Ovary (tissue), 9 donors: ENCODE measurements around the gene GASK1A. TPM values are rescaled to one million over a fixed set of nuclear protein-coding genes. Genes with fewer than 3 reads are reported as not detected.

Source experiments
- DNase-seq, 5 donors: peaks; one replicate each; pipeline ENCODE4 v3.0.0-alpha.2; 2019 to 2020
- H3K27ac ChIP-seq, 2 donors: fragments of 200-600 bp; one replicate each; pipeline versions ENCODE4 v1.5.1 to v1.8.0; 2019 to 2022
- H3K27me3 ChIP-seq: fragments of 200-600 bp; one replicate; pipeline ENCODE4 v1.8.0; 2022
- H3K36me3 ChIP-seq: fragments of 200-600 bp; sonication (generic); one replicate; pipeline ENCODE4 v1.5.1; 2019
- H3K4me1 ChIP-seq: one replicate; pipeline ENCODE4 v1.8.1; 2013; ENCODE audit warnings: mild to moderate bottlenecking, moderate library complexity; ENCODE audit not compliant: insufficient read depth
- H3K4me3 ChIP-seq: fragments of 200-600 bp; sonication (generic); one replicate; pipeline ENCODE4 v1.5.1; 2017
- H3K9me3 ChIP-seq, 2 donors: fragments of 200-600 bp in 1 of 2; sonication (generic) in 1 of 2; one replicate each; pipeline versions ENCODE4 v1.5.1 to v1.8.1; 2013 to 2019; ENCODE audit warnings: mild to moderate bottlenecking in 1 of 2, moderate library complexity in 1 of 2
- CTCF ChIP-seq, 3 donors: fragments of 450-650 bp in 2 of 3; fragments of 200-600 bp in 1 of 3; IDR thresholded peaks; one replicate each; pipeline versions ENCODE4 v1.5.1 to v1.8.0; 2016 to 2022; ENCODE audit warnings: antibody characterized with exemption in 3 of 3, mild to moderate bottlenecking in 1 of 3
- EP300 ChIP-seq: sonication (generic); formaldehyde crosslinking; IDR thresholded peaks from one replicate; pipeline ENCODE4 v1.6.1; 2017; ENCODE audit warnings: antibody characterized with exemption
- POLR2A ChIP-seq: fragments of 450-650 bp; IDR thresholded peaks from one replicate; pipeline ENCODE4 v1.6.1; 2017; ENCODE audit warnings: antibody characterized with exemption, mild to moderate bottlenecking, moderate library complexity
- WGBS, 3 donors: extraction: QIAGEN DNeasy Blood & Tissue Kit in 1 of 3; methylation state at CpG; one replicate each; pipeline versions ENCODE4 v1.1.5 to v1.1.7; 2013 to 2017; 5-methylcytosine and 5-hydroxymethylcytosine counted together
- intact Hi-C, 4 donors: fragments of 100-400 bp; cut with DNase I; formaldehyde crosslinking; loops; one replicate each; pipeline versions ENCODE4 v1.11.0 to v1.15.1; 2022 to 2023
- polyA plus RNA-seq, 2 donors: library from polyadenylated mRNA; stranded (reverse); fragments of 200-250 nt in 1 of 2; fragments of 350-450 nt in 1 of 2; fragmentation: Illumina TruSeq in 1 of 2; extraction: RNeasy Lipid Tissue Mini Kit (QIAGEN cat#74804) in 1 of 2; gene quantifications; one replicate each; pipeline ENCODE4 v1.2.3, GENCODE V29; 2013 to 2014
- total RNA-seq, 7 donors: library from RNA; depleted of rRNA in 2 of 7; stranded (reverse); fragments of >200 nt in 2 of 7; fragmentation: NEBNext Ultra II Directional in 3 of 7; extraction: Animal tissue kit (Norgen Biotek cat#: 25700) in 3 of 7; gene quantifications; one replicate each; pipeline versions ENCODE4 v1.1.0 to v1.2.4, GENCODE V29; 2016 to 2023
- donor health status: DM: no; HTN: no; CAD: no; lungs with moderate emphysema.
- donor health status: DM: no; HTN: no; CAD: no.
- donor health status: Bipolar disorder and iron deficiency.
- donor health status: DM: yes; HTN: yes; CAD: no.
- donor health status: DM: no; HTN: no; CAD: no.
- donor health status: DM: yes; HTN: yes; CAD: no.

GASK1A gene
- total and polyA plus RNA-seq, 9 donors, result 5.4 to 41.3 (median 19.4) TPM

DNA sequence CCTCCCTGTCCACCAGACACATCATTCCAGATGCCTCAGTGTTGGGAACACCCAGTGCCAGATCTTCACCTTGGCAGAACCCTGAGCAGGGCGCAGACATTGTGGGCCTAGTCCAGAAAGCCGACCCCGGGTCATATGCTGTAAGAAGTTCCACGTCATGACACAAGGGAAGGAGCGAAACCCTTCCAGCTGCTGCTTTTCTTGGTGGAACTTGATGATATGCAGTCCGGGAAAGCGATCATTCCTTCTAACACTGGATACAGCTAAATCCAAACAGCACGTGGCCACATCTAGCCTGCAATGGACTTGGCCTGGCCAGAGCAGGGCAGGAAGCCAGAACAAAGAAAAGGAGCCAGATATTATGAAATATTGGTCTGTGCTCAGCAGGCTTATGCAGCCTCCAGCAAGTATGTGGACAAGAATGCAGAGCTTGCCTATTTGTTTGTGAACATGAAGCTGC is 22.0 kb downstream of the GASK1A start:
- DNase-seq, result peak; percentile 93 to 96 (median 93)
- 6 to 8% (median 7%) methylated on average over 8 of the region's 8 CpGs for WGBS, 3 donors
- no peaks in the 10 kb centered on the region for H3K9me3 ChIP-seq
- H3K36me3 ChIP-seq, result no peaks in the 10 kb centered on the region
- intact Hi-C loops, result no loop called here
- H3K27ac ChIP-seq, result peak overlapping the region; percentile 14 to 84
- no peak overlapping the region for H3K4me3 ChIP-seq
- H3K4me1 ChIP-seq, result peaks cover 27% of the 10 kb centered on the region
- no peaks in the 10 kb centered on the region for H3K27me3 ChIP-seq
- TF ChIP-seq EP300 (peak; percentile 95), POLR2A (no peak), CTCF (IDR thresholded peaks at IDR 0.05) (no peak)

DNA sequence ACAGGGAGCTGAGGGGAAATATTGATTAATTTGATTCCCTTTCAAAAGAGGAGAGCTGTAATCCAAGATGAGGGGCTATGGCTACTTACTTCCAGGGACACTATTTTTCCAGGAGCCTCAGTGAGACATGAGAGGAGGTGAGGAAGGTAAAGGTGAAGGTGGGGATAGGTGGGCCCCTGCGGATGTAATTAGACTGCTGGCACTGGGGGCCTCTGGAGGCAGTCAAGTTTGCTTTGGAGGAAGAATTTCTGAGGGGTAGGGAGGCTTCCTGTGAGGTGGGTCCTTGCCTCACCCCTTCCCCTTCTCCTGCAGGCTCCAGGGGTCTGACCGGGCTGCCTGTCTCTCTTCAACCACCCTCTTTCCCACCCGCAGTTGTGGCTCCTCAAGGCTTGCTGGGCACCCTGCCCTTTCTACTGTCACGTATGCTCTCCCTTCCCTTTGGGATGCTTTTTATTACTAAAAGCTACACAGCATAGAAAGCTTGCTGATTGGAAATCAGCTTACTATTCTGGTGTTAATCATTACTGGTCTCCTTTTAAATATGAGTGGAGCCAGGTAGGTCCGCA is 22.5 kb downstream of the GASK1A start:
- WGBS, 3 donors, result 31 to 38% (median 34%) methylated on average over 5 of the region's 5 CpGs
- intact Hi-C loops, result no loop called here
- H3K36me3 ChIP-seq, result no peaks in the 10 kb centered on the region
- H3K9me3 ChIP-seq, result no peaks in the 10 kb centered on the region
- peak in 2 of 5 donors; percentile 47 to 48 for DNase-seq
- no peaks in the 10 kb centered on the region for H3K27me3 ChIP-seq
- H3K27ac ChIP-seq, result peak overlapping the region in 1 of 2 donors; percentile 74
- TF ChIP-seq POLR2A, result no peak
- TF ChIP-seq EP300, result no peak
- no peak for TF ChIP-seq CTCF (IDR thresholded peaks at IDR 0.05)
- H3K4me1 ChIP-seq, result peaks cover 23% of the 10 kb centered on the region
- H3K4me3 ChIP-seq, result no peak overlapping the region

- 54 to 79% (median 65%) methylated on average over 4 of the region's 4 CpGs for WGBS, 3 donors
- no peaks in the 10 kb centered on the region for H3K36me3 ChIP-seq
- H3K27ac ChIP-seq, result peak overlapping the region in 1 of 2 donors; percentile 29
- TF ChIP-seq POLR2A (no peak), CTCF (IDR thresholded peaks at IDR 0.05) (no peak), EP300 (no peak)
- no peaks in the 10 kb centered on the region for H3K9me3 ChIP-seq
- no peak for DNase-seq
- H3K4me1 ChIP-seq, result peaks cover 15% of the 10 kb centered on the region
- H3K27me3 ChIP-seq, result no peaks in the 10 kb centered on the region
- H3K4me3 ChIP-seq, result no peak overlapping the region
- intact Hi-C loops, result no loop called here
Observed at GRCh38 chr3:43004282-43004681, 25.2 kb downstream of the GASK1A start.

DNA sequence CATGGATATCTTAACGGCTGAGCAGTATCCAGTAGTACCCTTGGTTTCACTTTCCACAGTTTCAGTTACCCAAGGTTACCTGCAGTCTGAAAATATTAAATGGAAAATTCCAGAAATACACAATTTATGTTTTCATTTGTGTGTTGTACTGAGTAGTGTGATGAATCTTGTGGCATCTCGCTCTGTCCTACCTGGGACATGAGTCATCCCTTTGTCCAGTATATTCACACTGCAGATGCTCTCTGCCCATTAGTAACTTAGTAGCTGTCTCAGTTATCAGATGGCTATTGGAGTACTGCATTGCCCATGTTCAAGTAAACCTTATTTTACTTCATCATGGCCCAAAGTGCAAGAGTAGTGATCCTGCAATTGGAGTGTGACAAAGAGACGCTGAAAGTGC is 26.1 kb downstream of the GASK1A start:
- Histone ChIP-seq H3K27me3 (no peaks in the 10 kb centered on the region), H3K9me3 (no peaks in the 10 kb centered on the region), H3K4me3 (no peak overlapping the region), H3K4me1 (peaks cover 8% of the 10 kb centered on the region), H3K36me3 (no peaks in the 10 kb centered on the region), H3K27ac (no peak overlapping the region)
- no peak for DNase-seq
- TF ChIP-seq EP300 (no peak), CTCF (IDR thresholded peaks at IDR 0.05) (no peak), POLR2A (no peak)
- intact Hi-C loops, result no loop called here
- WGBS, 3 donors, result 83 to 90% (median 86%) methylated on average over 3 of the region's 3 CpGs
